ENCODE measurements around the gene ZNF689.
"Not testable (repeated sequence)": the region's sequence is repeated elsewhere in the genome, so short reads cannot be mapped to it uniquely, and the experiment has no call there.

ZNF689 gene

DNA sequence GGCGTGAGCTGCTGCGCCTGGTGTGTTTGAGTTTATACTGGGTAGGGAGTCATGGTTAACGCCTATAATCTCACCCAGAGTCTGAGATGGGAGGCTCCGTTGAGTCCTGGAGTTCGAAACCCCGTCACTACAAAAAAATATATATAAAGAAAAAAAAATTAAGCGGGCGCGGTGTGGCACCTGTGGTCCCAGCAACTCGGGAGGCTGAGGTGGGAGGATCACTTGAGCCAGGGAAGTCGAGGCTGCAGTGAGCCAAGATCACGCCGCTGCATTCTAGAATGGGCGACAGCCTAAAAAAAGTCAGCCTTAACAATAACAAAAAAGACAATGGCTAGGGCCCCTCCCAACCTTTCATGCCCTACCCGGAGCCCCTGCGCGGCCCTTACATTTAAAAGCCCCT lies 23.3 kb upstream of the ZNF689 start:
- Histone ChIP-seq H3F3A (ENCODE audit: control insufficient read depth, insufficient read depth) (peaks cover 15% of the 10 kb centered on the region), H3K27me3 (ENCODE audit: control insufficient read depth, low read length) (no peaks in the 10 kb centered on the region), H3K36me3 (ENCODE audit: control insufficient read depth, low read length) (0 out of 2 replicates have a peak, but pooled peaks cover 2% of the 10 kb centered on the region), H3K4me3 (ENCODE audit: low read length) (peak overlapping the region; percentile 96), H3K79me2 (ENCODE audit: control insufficient read depth, low read length) (peaks cover 29% of the 10 kb centered on the region), H3K9me3 (ENCODE audit: control insufficient read depth, insufficient read depth, low read length) (no peaks in the 10 kb centered on the region), H3K9me2 (replicated peaks; ENCODE audit: control insufficient read depth, low read length) (no peaks in the 10 kb centered on the region), H3K27ac (ENCODE audit: low read depth, low read length) (peak overlapping the region; percentile 81), H3K4me2 (ENCODE audit: low read length) (peak overlapping the region; percentile 77), H3K4me1 (ENCODE audit: control insufficient read depth, low read length) (peaks cover 23% of the 10 kb centered on the region), H4K20me1 (ENCODE audit: control insufficient read depth, insufficient read depth, low read depth, low read length) (no peaks in the 10 kb centered on the region)
- TF ChIP-seq EZH2phosphoT487 (IDR thresholded peaks at IDR 0.05; ENCODE audit: borderline replicate concordance, low read length) = no peak

DNA sequence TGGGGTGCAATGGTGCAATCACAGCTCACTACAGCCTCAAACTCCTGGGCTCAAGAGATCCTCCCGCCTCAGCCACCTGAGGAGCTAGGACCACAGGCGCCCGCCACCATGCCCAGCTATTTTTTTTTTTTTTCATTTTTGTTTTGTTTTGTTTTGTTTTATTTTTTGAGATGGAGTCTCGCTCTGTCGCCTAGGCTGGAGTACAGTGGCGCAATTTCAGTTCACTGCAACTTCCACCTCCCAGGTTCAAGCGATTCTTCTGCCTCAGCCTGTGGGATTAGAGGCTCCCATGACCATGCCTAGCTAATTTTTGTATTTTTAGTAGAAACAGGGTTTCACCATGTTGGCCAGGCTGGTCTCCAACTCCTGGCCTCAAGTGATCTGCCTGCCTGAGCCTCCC lies 22.3 kb upstream of the ZNF689 start:
- H3K9me2 ChIP-seq (replicated peaks; ENCODE audit: control insufficient read depth, low read length); H3K4me2 ChIP-seq (ENCODE audit: low read length); H4K20me1 ChIP-seq (ENCODE audit: control insufficient read depth, insufficient read depth, low read depth, low read length); H3K36me3 ChIP-seq (ENCODE audit: control insufficient read depth, low read length); H3K27me3 ChIP-seq (ENCODE audit: control insufficient read depth, low read length); H3K27ac ChIP-seq (ENCODE audit: low read depth, low read length); H3K9me3 ChIP-seq (ENCODE audit: control insufficient read depth, insufficient read depth, low read length); H3F3A ChIP-seq (ENCODE audit: control insufficient read depth, insufficient read depth); H3K4me3 ChIP-seq (ENCODE audit: low read length): not testable (repeated sequence)
- peaks cover 25% of the 10 kb centered on the region for H3K4me1 ChIP-seq (ENCODE audit: control insufficient read depth, low read length)
- H3K79me2 ChIP-seq (ENCODE audit: control insufficient read depth, low read length) = peaks cover 29% of the 10 kb centered on the region

DNA sequence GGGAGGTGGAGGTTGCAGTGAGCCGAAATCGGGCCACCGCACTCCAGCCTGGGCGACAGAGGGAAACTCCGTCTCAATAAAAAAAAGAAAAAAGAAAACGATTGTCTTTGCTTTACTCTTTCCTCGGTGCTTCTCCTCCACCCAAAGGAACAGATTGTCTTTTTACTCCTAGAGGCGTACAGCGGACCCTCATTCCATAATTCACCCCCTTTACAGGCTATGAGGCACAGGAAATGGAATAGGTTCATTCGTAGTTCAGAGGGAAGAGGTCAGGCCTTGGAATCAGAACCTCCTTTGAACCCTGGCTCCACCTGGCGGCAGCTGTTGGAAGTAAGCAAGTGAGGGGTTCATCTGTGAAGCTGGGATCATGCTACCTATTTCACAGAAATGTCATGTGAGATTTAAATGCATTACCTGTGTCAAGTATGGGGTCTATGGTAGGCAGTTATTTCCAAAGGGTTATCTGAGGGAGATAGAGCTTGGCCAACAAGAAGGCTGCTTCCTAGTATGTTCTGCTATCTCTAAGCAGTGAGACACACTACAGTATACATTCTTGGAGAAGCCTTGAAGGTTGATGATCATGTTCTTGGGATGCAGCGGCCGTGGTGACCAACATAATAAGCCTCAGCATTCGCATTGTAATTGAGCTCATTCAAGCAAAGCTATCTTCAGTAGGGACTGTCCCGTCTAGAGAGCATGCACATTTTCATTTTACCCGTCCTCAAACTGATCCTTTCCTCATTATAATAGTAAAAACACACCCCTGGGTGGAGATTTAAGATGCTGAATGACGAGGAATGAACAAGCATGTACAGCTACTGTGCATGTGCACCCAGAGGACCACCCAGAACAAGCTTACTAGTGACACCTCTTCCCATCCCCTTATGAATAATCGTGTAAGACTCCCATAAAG lies 18.7 kb upstream of the ZNF689 start:
- Histone ChIP-seq H3K27ac (ENCODE audit: low read depth, low read length) (no peak overlapping the region), H3K79me2 (ENCODE audit: control insufficient read depth, low read length) (peaks cover 9% of the 10 kb centered on the region), H4K20me1 (ENCODE audit: control insufficient read depth, insufficient read depth, low read depth, low read length) (no peaks in the 10 kb centered on the region), H3F3A (ENCODE audit: control insufficient read depth, insufficient read depth) (peaks cover 10% of the 10 kb centered on the region), H3K9me2 (replicated peaks; ENCODE audit: control insufficient read depth, low read length) (no peaks in the 10 kb centered on the region), H3K36me3 (ENCODE audit: control insufficient read depth, low read length) (no peaks in the 10 kb centered on the region), H3K4me2 (ENCODE audit: low read length) (peak overlapping the region; percentile 65), H3K9me3 (ENCODE audit: control insufficient read depth, insufficient read depth, low read length) (peaks cover 4% of the 10 kb centered on the region; the same call in 1 of the 2 replicates), H3K27me3 (ENCODE audit: control insufficient read depth, low read length) (no peaks in the 10 kb centered on the region), H3K4me1 (ENCODE audit: control insufficient read depth, low read length) (peaks cover 13% of the 10 kb centered on the region), H3K4me3 (ENCODE audit: low read length) (peak overlapping the region; percentile 53)
- TF ChIP-seq, protein P1, sequence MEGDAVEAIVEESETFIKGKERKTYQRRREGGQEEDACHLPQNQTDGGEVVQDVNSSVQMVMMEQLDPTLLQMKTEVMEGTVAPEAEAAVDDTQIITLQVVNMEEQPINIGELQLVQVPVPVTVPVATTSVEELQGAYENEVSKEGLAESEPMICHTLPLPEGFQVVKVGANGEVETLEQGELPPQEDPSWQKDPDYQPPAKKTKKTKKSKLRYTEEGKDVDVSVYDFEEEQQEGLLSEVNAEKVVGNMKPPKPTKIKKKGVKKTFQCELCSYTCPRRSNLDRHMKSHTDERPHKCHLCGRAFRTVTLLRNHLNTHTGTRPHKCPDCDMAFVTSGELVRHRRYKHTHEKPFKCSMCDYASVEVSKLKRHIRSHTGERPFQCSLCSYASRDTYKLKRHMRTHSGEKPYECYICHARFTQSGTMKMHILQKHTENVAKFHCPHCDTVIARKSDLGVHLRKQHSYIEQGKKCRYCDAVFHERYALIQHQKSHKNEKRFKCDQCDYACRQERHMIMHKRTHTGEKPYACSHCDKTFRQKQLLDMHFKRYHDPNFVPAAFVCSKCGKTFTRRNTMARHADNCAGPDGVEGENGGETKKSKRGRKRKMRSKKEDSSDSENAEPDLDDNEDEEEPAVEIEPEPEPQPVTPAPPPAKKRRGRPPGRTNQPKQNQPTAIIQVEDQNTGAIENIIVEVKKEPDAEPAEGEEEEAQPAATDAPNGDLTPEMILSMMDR (IDR thresholded peaks at IDR 0.05; ENCODE audit: low read depth, low read length, poor library complexity, severe bottlenecking) = peak; percentile 92
- no peak for TF ChIP-seq EZH2phosphoT487 (IDR thresholded peaks at IDR 0.05; ENCODE audit: borderline replicate concordance, low read length)

DNA sequence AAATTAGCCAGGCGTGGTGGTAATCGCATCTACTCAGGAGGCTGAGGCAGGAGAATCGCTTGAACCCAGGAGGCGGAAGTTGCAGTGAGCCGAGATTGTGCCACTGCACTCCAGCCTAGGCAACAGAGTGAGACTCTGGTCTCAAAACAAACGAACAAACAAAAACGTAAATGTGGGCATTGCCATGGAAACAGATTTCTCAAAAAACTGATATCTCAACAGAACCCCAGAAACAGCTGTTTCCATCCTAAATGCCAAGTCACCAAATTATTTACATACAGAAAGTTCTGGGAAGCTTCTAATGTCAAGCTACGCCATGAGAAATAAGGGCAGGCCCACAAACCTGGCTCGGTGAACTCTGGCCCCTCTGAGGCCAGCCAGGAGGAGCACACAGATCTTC lies 16.0 kb upstream of the ZNF689 start:
- TF ChIP-seq EZH2phosphoT487 (IDR thresholded peaks at IDR 0.05; ENCODE audit: borderline replicate concordance, low read length) = no peak
- TF ChIP-seq, protein P1 (IDR thresholded peaks at IDR 0.05; ENCODE audit: low read depth, low read length, poor library complexity, severe bottlenecking) = no peak
- H3K36me3 ChIP-seq (ENCODE audit: control insufficient read depth, low read length) = no peaks in the 10 kb centered on the region
- no peaks in the 10 kb centered on the region for H4K20me1 ChIP-seq (ENCODE audit: control insufficient read depth, insufficient read depth, low read depth, low read length)
- no peaks in the 10 kb centered on the region for H3K9me2 ChIP-seq (replicated peaks; ENCODE audit: control insufficient read depth, low read length)
- no peaks in the 10 kb centered on the region for H3K27me3 ChIP-seq (ENCODE audit: control insufficient read depth, low read length)
- no peak overlapping the region for H3K4me2 ChIP-seq (ENCODE audit: low read length)
- no peak overlapping the region for H3K27ac ChIP-seq (ENCODE audit: low read depth, low read length)
- H3F3A ChIP-seq (ENCODE audit: control insufficient read depth, insufficient read depth) = peaks cover 4% of the 10 kb centered on the region; the same call in 1 of the 2 replicates
- peaks cover 32% of the 10 kb centered on the region for H3K4me1 ChIP-seq (ENCODE audit: control insufficient read depth, low read length)
- H3K9me3 ChIP-seq (ENCODE audit: control insufficient read depth, insufficient read depth, low read length) = peaks cover 12% of the 10 kb centered on the region; the same call in 1 of the 2 replicates
- no peak overlapping the region for H3K4me3 ChIP-seq (ENCODE audit: low read length)
- no peaks in the 10 kb centered on the region for H3K79me2 ChIP-seq (ENCODE audit: control insufficient read depth, low read length)

Data from DOHH2 (cell line).